Mucosa of gallbladder (tissue), 1 donor: ENCODE data around the gene DDAH1. TPM values are rescaled to one million over a fixed set of nuclear protein-coding genes. Genes with fewer than 3 reads are reported as not detected.

ENCODE experiments used
- DNase-seq: peaks from one replicate; pipeline ENCODE4 v3.0.0-alpha.2; 2020; ENCODE audit warnings: low spot score
- total RNA-seq: library from RNA; stranded (reverse); gene quantifications from one replicate; pipeline ENCODE4 v1.2.1, GENCODE V29; 2021
- donor health status: DM: no; HTN: no; CAD: no.

The DDAH1 gene
- total RNA-seq, 1 donor from 2014 or later, result 128 TPM

GRCh38 chr1:85274969-85275453 is 189.9 kb downstream of the DDAH1 start:
- no peak for DNase-seq

- no peak for DNase-seq
These were observed 191.6 kb downstream of the DDAH1 start for GRCh38 chr1:85273397-85273796.

- no peak for DNase-seq
These were observed 196.0 kb downstream of the DDAH1 start for GRCh38 chr1:85268801-85269585.

Other genes with a start within 250 kb of the DDAH1 start
- gene C1orf52, start 205.5 kb downstream of the DDAH1 start, total RNA-seq, result 18.6 TPM
- 28.9 TPM for gene BCL10, start 188.5 kb downstream of the DDAH1 start, total RNA-seq
- 369 TPM for gene CCN1, start 115.6 kb upstream of the DDAH1 start, total RNA-seq
- 10.1 TPM for gene ZNHIT6, start 243.3 kb upstream of the DDAH1 start, total RNA-seq